H1 (cell line): Measurements from ENCODE around the gene PRDM2. TPM values are rescaled to one million over a fixed set of nuclear protein-coding genes. Genes with fewer than 3 reads are reported as not detected.

ENCODE experiments used
- CTCF ChIA-PET: fragments of 300-600 bp; sonication (Branson Sonifier 250); formaldehyde crosslinking; loops from one replicate; lab custom pipeline; 2021; ENCODE audit not compliant: partially characterized antibody; lab: Charles Lee
- POLR2A ChIA-PET: fragments of 300-600 bp; sonication (Branson Sonifier 250); formaldehyde crosslinking; loops from one replicate; lab custom pipeline; 2021; ENCODE audit warnings: inconsistent platforms; ENCODE audit not compliant: partially characterized antibody; lab: Charles Lee
- DNase-seq, 2 experiments: peaks; one replicate each; pipeline versions ENCODE4 v3.0.0 to v3.0.0-alpha.2; 2010 to 2022; ENCODE audit warnings: low spot score in 2 of 2, low read depth in 1 of 2, mixed read lengths in 1 of 2
- FAIRE-seq: peaks from 2 replicates; lab custom pipeline; 2011; peaks lifted over from hg19 to GRCh38; lab: Jason Lieb, UNC
- H2AFZ ChIP-seq: 2 replicates; pipeline ENCODE4 v1.8.1; 2012; ENCODE audit warnings: low read length, inconsistent platforms
- H2AK5ac ChIP-seq: 2 replicates; pipeline ENCODE4 v1.6.1; 2013; ENCODE audit warnings: low read depth, low read length
- H2BK120ac ChIP-seq: replicated peaks from 2 replicates; pipeline ENCODE3; 2013; ENCODE audit warnings: low read depth, low read length, inconsistent platforms
- H2BK12ac ChIP-seq: 2 replicates; pipeline ENCODE4 v1.6.1; 2013; ENCODE audit warnings: low read depth, low read length
- H2BK15ac ChIP-seq: 2 replicates; pipeline ENCODE4 v1.6.1; 2013; ENCODE audit warnings: low read length
- H2BK20ac ChIP-seq: 2 replicates; pipeline ENCODE4 v1.6.1; 2013; ENCODE audit warnings: low read length
- H2BK5ac ChIP-seq: 2 replicates; pipeline ENCODE4 v1.6.1; 2013; ENCODE audit warnings: low read depth, low read length
- H3K14ac ChIP-seq: 2 replicates; pipeline ENCODE4 v1.6.1; 2013; ENCODE audit warnings: inconsistent platforms; ENCODE audit not compliant: insufficient read length
- H3K18ac ChIP-seq: 2 replicates; pipeline ENCODE4 v1.6.1; 2013; ENCODE audit warnings: low read length; ENCODE audit errors: extremely low read depth
- H3K23ac ChIP-seq: 2 replicates; pipeline ENCODE4 v1.6.1; 2013; ENCODE audit warnings: inconsistent platforms; ENCODE audit not compliant: insufficient read length
- H3K23me2 ChIP-seq: 2 replicates; pipeline ENCODE4 v1.6.1; 2013; ENCODE audit warnings: low read depth, low read length
- H3K27ac ChIP-seq: 2 replicates; pipeline ENCODE4 v1.6.1; 2011; ENCODE audit warnings: low read depth, low read length, inconsistent platforms
- H3K27me3 ChIP-seq, 4 experiments: replicated peaks in 1 of 4; 1 replicate in 1 of 4; 2 replicates in 3 of 4; pipeline versions ENCODE4 v1.6.1 to v1.8.1; 2011 to 2013; ENCODE audit warnings: low read length in 3 of 4, mild to moderate bottlenecking in 3 of 4, inconsistent platforms in 2 of 4, mixed read lengths in 2 of 4, moderate library complexity in 1 of 4; ENCODE audit not compliant: control insufficient read depth in 3 of 4, insufficient read depth in 3 of 4; ENCODE audit errors: extremely low read depth in 1 of 4
- H3K36me3 ChIP-seq, 4 experiments: 2 replicates each; pipeline versions ENCODE4 v1.6.1 to v1.8.1; 2011 to 2013; ENCODE audit warnings: mild to moderate bottlenecking in 4 of 4, low read length in 3 of 4, moderate library complexity in 2 of 4, control low read depth in 1 of 4, inconsistent platforms in 1 of 4; ENCODE audit not compliant: insufficient read depth in 4 of 4, control insufficient read depth in 2 of 4
- H3K4ac ChIP-seq: replicated peaks from 2 replicates; pipeline ENCODE3; 2013; ENCODE audit warnings: low read length, low read depth, mixed read lengths, inconsistent platforms; ENCODE audit not compliant: insufficient read length
- H3K4me1 ChIP-seq, 4 experiments: replicated peaks in 1 of 4; 1 replicate in 1 of 4; 2 replicates in 3 of 4; pipeline versions ENCODE4 v1.6.1 to v1.8.1; 2011 to 2013; ENCODE audit warnings: low read length in 3 of 4, inconsistent platforms in 2 of 4, mixed read lengths in 1 of 4; ENCODE audit not compliant: insufficient read depth in 4 of 4, control insufficient read depth in 3 of 4
- H3K4me2 ChIP-seq, 2 experiments: 2 replicates each; pipeline versions ENCODE4 v1.6.1 to v1.8.1; 2011 to 2013; ENCODE audit warnings: low read depth in 2 of 2, low read length in 2 of 2, control low read depth in 1 of 2, inconsistent platforms in 1 of 2, mild to moderate bottlenecking in 1 of 2; ENCODE audit not compliant: insufficient read depth in 1 of 2
- H3K4me3 ChIP-seq, 4 experiments: fragments of 200-600, 300-600 bp in 1 of 4; sonication (generic), shearing (Covaris generic), sonication (Bioruptor Twin) in 1 of 4; 2 replicates each; pipeline versions ENCODE4 v1.5.1 to v1.8.1; 2011 to 2016; ENCODE audit warnings: low read length in 4 of 4, low read depth in 3 of 4, control low read depth in 2 of 4, inconsistent platforms in 2 of 4, mild to moderate bottlenecking in 2 of 4, mixed read lengths in 1 of 4, moderate library complexity in 1 of 4; ENCODE audit not compliant: insufficient read depth in 2 of 4; ENCODE audit errors: extremely low read depth in 1 of 4
- H3K56ac ChIP-seq: replicated peaks from 2 replicates; pipeline ENCODE3; 2013; ENCODE audit warnings: low read depth, mild to moderate bottlenecking, mixed read lengths, low read length, inconsistent platforms; ENCODE audit not compliant: insufficient read length
- H3K79me1 ChIP-seq: 2 replicates; pipeline ENCODE4 v1.6.1; 2013; ENCODE audit warnings: low read depth, low read length, control low read depth
- H3K79me2 ChIP-seq, 2 experiments: 2 replicates each; pipeline versions ENCODE4 v1.6.1 to v1.8.1; 2012 to 2013; ENCODE audit warnings: low read length in 2 of 2, mild to moderate bottlenecking in 2 of 2, inconsistent platforms in 1 of 2; ENCODE audit not compliant: insufficient read depth in 2 of 2, control insufficient read depth in 1 of 2
- H3K9ac ChIP-seq, 4 experiments: replicated peaks in 1 of 4; 1 replicate in 1 of 4; 2 replicates in 3 of 4; pipeline versions ENCODE4 v1.6.1 to v1.8.1; 2011 to 2013; ENCODE audit warnings: low read depth in 3 of 4, low read length in 3 of 4, control low read depth in 2 of 4, mild to moderate bottlenecking in 2 of 4, moderate library complexity in 2 of 4, inconsistent platforms in 1 of 4; ENCODE audit errors: extremely low read depth in 1 of 4
- H3K9me3 ChIP-seq, 2 experiments: 2 replicates each; pipeline versions ENCODE4 v1.6.1 to v1.8.1; 2012 to 2013; ENCODE audit warnings: mild to moderate bottlenecking in 2 of 2, moderate library complexity in 2 of 2, control low read depth in 1 of 2, inconsistent platforms in 1 of 2, low read depth in 1 of 2, low read length in 1 of 2, mixed read lengths in 1 of 2; ENCODE audit not compliant: insufficient read depth in 2 of 2
- H4K20me1 ChIP-seq, 2 experiments: replicated peaks in 1 of 2; 2 replicates each; pipeline versions ENCODE3 to v1.8.1; 2011 to 2013; ENCODE audit warnings: inconsistent platforms in 2 of 2, low read length in 2 of 2, mild to moderate bottlenecking in 1 of 2; ENCODE audit not compliant: insufficient read depth in 2 of 2, control insufficient read depth in 1 of 2
- H4K5ac ChIP-seq: 2 replicates; pipeline ENCODE4 v1.6.1; 2013; ENCODE audit warnings: low read length, low read depth, mixed read lengths, inconsistent platforms; ENCODE audit not compliant: insufficient read length
- H4K8ac ChIP-seq: 2 replicates; pipeline ENCODE4 v1.8.0; 2013; ENCODE audit warnings: mild to moderate bottlenecking, moderate library complexity, low read length, inconsistent platforms; ENCODE audit not compliant: insufficient read depth; ENCODE audit errors: extremely low read depth
- H4K91ac ChIP-seq: replicated peaks from 2 replicates; pipeline ENCODE3; 2013; ENCODE audit warnings: low read length, mixed read lengths, inconsistent platforms; ENCODE audit not compliant: insufficient read length
- CEBPB ChIP-seq: IDR thresholded peaks from 2 replicates; pipeline ENCODE4 v1.6.1; 2012; ENCODE audit warnings: low read depth, low read length
- HDAC6 ChIP-seq: IDR thresholded peaks from one replicate; pipeline ENCODE4 v1.7.1; 2012; ENCODE audit warnings: low read depth, mild to moderate bottlenecking, inconsistent platforms, low read length, moderate library complexity
- MAX ChIP-seq: IDR thresholded peaks from 2 replicates; pipeline ENCODE4 v1.6.1; 2012; ENCODE audit warnings: inconsistent platforms
- POLR2A ChIP-seq, 2 experiments: IDR thresholded peaks; 1 replicate in 1 of 2; 2 replicates in 1 of 2; pipeline ENCODE4 v1.6.1; 2011; ENCODE audit warnings: low read depth in 2 of 2, low read length in 2 of 2, mild to moderate bottlenecking in 2 of 2; ENCODE audit errors: control extremely low read depth in 1 of 2
- WGBS, 2 experiments: shearing (Covaris generic) in 1 of 2; methylation state at CpG; one replicate each; pipeline versions ENCODE4 v1.1.6 to v1.1.7; 2013 to 2015; ENCODE audit warnings: low lambda C conversion rate in 2 of 2, mixed read lengths in 2 of 2, inconsistent platforms in 1 of 2, low coverage in 1 of 2, missing lambda C conversion rate in 1 of 2; ENCODE audit not compliant: insufficient replicate concordance in 2 of 2, insufficient coverage in 1 of 2, insufficient read length in 1 of 2; ENCODE audit errors: extremely low coverage in 1 of 2, missing lambda C conversion rate in 1 of 2; 5-methylcytosine and 5-hydroxymethylcytosine counted together
- polyA plus RNA-seq, 7 experiments: library from polyadenylated mRNA; depleted of rRNA in 3 of 7; stranded (reverse) in 5 of 7; unstranded in 2 of 7; fragments of >200 nt in 5 of 7; fragments of 200-250 nt in 2 of 7; gene quantifications; 1 replicate in 5 of 7; 2 replicates in 1 of 7; 4 replicates in 1 of 7; pipeline versions ENCODE4 v1.2.1 to v1.2.3, GENCODE V29; 2011 to 2013; ENCODE audit warnings: missing spikeins in 2 of 7, mixed read lengths in 2 of 7
- total RNA-seq: library from RNA; stranded (reverse); fragmentation: NEBNext Ultra II Directional; extraction: Animal tissue kit (Norgen Biotek cat#: 25700); gene quantifications from 2 replicates; pipeline ENCODE4 v1.2.1, GENCODE V29; 2021

Gene PRDM2
- total and polyA plus RNA-seq, 2 of the 8 experiments (the other 6 are each of a cell fraction or from before 2014, with no cell fraction given), result 5.8 to 21.2 TPM

DNA sequence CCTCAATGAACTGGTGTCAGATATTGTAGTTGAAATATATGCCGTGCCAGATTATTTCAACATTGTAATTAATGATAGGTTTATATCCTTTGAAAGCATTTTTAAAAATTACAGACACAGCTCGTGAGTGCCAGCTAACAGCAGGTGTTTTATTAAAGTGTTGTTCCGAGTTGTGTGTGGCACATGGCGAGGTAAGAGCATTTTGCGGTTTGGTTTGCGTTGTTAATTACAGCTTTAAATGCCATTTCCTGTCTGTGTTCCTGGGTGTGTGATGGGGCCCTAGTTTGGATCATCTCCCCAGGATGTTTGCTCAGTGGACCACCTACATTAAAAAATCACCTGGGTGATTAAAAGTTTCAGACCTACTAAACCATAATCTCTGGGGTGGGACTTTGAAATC lies 97.4 kb downstream of the PRDM2 start:
- H4K20me1 ChIP-seq, result peaks cover 1 to 7% of the 10 kb centered on the region in 2 experiments

More for the DNA sequence above, 97.4 kb downstream of the PRDM2 start:
- no peak for DNase-seq
- Histone ChIP-seq H4K91ac (no peak overlapping the region), H2BK5ac (no peak overlapping the region), H3K36me3 (no peaks in the 10 kb centered on the region), H3K27me3 (no peaks in the 10 kb centered on the region; a peak in 1 of 7 replicates), H3K4me3 (no peak overlapping the region), H3K23me2 (no peaks in the 10 kb centered on the region), H2BK120ac (no peak overlapping the region), H3K27ac (no peak overlapping the region), H3K56ac (no peak overlapping the region), H2BK12ac (no peak overlapping the region), H3K4ac (no peak overlapping the region), H2BK15ac (no peak overlapping the region), H4K5ac (no peak overlapping the region), H4K8ac (no peak overlapping the region), H2AFZ (no peak overlapping the region), H3K14ac (no peak overlapping the region)
- WGBS, 2 experiments, result 77% methylated on average over 6 of the region's 6 CpGs; no CpG with 5 or more reads in 1 of the 2 experiments
- FAIRE-seq, result no peak
- ChIA-PET CTCF (interaction anchor here (0.5 to 4.8 kb wide), 8 partner anchors 10 to 1472 kb away, joined by 3 to 22 read pairs (median 4); no protein-coding TSS in a partner anchor), POLR2A (no interaction called here)
- TF ChIP-seq POLR2A (IDR thresholded peaks at IDR 0.05; ENCODE audit: control extremely low read depth in 1 of 2, low read depth in 2 of 2, low read length in 2 of 2) (no peak), MAX (no peak), HDAC6 (no peak), CEBPB (no peak)
- TF ChIP-seq, all 59 proteins: peak for 0
- Histone ChIP-seq H3K9ac (no peak overlapping the region), H2AK5ac (no peak overlapping the region), H3K79me1 (no peaks in the 10 kb centered on the region; the same call in 1 of the 2 replicates), H3K23ac (no peak overlapping the region), H2BK20ac (no peak overlapping the region), H3K18ac (no peak overlapping the region), H3K4me1 (peaks cover 0 to 3% (median 1%) of the 10 kb centered on the region in 4 experiments; a peak in 2 of 7 replicates), H3K9me3 (no peaks in the 10 kb centered on the region), H3K79me2 (no peaks in the 10 kb centered on the region), H3K4me2 (no peak overlapping the region)
